HG02759 (cell line): ENCODE data around the gene TPTE2.
"Not testable (repeated sequence)": the region's sequence is repeated elsewhere in the genome, so short reads cannot be mapped to it uniquely, and the experiment has no call there.

Experiments
- ATAC-seq: cut with Tn5 transposase; IDR thresholded peaks from one replicate; pipeline ENCODE4 v1.9.1; 2021; ENCODE audit warnings: mild to moderate bottlenecking, moderate library complexity; ENCODE audit not compliant: unreplicated experiment

The TPTE2 gene

GRCh38 chr13:19567820-19568534, 6.6 kb upstream of the TPTE2 start:
- peak; percentile 74 for ATAC-seq

GRCh38 chr13:19561585-19561984, 253 bp upstream of the TPTE2 start:
- no peak for ATAC-seq

GRCh38 chr13:19560672-19561071, 660 bp downstream of the TPTE2 start:
- ATAC-seq: not testable (repeated sequence)

GRCh38 chr13:19559739-19560138, 1.6 kb downstream of the TPTE2 start:
- not testable (repeated sequence) for ATAC-seq

GRCh38 chr13:19557287-19557686, 4.0 kb downstream of the TPTE2 start:
- ATAC-seq: not testable (repeated sequence)

GRCh38 chr13:19549245-19549644, 12.1 kb downstream of the TPTE2 start:
- ATAC-seq: not testable (repeated sequence)

- not testable (repeated sequence) for ATAC-seq
Measured at GRCh38 chr13:19525634-19526033, 35.7 kb downstream of the TPTE2 start.

- ATAC-seq: no peak
Measured at GRCh38 chr13:19519049-19519448, 42.3 kb downstream of the TPTE2 start.

- not testable (repeated sequence) for ATAC-seq
Measured at GRCh38 chr13:19507623-19508022, 53.7 kb downstream of the TPTE2 start.

GRCh38 chr13:19460126-19460525, 101.2 kb downstream of the TPTE2 start:
- not testable (repeated sequence) for ATAC-seq

GRCh38 chr13:19439056-19439686, 122.2 kb downstream of the TPTE2 start:
- ATAC-seq: not testable (repeated sequence)

GRCh38 chr13:19437780-19438179, 123.6 kb downstream of the TPTE2 start:
- ATAC-seq: not testable (repeated sequence)

GRCh38 chr13:19422236-19422635, 139.1 kb downstream of the TPTE2 start:
- not testable (repeated sequence) for ATAC-seq

GRCh38 chr13:19412494-19412893, 148.8 kb downstream of the TPTE2 start:
- ATAC-seq: not testable (repeated sequence)

GRCh38 chr13:19382746-19383511, 178.4 kb downstream of the TPTE2 start:
- not testable (repeated sequence) for ATAC-seq

GRCh38 chr13:19382111-19382510, 179.2 kb downstream of the TPTE2 start:
- no peak for ATAC-seq
